Measurements from ENCODE around the gene AP2A2.

DNA sequence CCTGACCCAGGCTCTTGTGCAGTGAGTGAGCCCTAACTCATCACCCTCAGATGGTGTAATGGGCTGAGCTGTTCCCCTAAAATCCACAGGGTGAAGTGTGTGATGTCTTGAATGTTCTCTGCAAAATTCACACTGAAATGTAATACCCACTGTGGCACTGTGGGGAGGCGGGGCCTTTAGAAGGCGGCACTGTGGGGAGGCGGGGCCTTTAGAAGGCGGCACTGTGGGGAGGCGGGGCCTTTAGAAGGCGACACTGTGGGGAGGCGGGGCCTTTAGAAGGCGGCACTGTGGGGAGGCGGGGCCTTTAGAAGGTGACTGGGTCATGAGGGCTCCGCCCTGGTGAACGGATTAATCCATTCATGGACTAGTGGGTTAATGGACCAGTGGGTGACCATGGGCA is 48.1 kb upstream of the AP2A2 start:
- no peak for TF ChIP-seq POLR2A (IDR thresholded peaks at IDR 0.05)
- TF ChIP-seq, protein P1, sequence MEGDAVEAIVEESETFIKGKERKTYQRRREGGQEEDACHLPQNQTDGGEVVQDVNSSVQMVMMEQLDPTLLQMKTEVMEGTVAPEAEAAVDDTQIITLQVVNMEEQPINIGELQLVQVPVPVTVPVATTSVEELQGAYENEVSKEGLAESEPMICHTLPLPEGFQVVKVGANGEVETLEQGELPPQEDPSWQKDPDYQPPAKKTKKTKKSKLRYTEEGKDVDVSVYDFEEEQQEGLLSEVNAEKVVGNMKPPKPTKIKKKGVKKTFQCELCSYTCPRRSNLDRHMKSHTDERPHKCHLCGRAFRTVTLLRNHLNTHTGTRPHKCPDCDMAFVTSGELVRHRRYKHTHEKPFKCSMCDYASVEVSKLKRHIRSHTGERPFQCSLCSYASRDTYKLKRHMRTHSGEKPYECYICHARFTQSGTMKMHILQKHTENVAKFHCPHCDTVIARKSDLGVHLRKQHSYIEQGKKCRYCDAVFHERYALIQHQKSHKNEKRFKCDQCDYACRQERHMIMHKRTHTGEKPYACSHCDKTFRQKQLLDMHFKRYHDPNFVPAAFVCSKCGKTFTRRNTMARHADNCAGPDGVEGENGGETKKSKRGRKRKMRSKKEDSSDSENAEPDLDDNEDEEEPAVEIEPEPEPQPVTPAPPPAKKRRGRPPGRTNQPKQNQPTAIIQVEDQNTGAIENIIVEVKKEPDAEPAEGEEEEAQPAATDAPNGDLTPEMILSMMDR (IDR thresholded peaks at IDR 0.05 in 4 of 5, conservative IDR thresholded peaks at IDR 0.05 in 1 of 5), result no peak
